ENCODE measurements around the gene DSG1.

The DSG1 gene

DNA sequence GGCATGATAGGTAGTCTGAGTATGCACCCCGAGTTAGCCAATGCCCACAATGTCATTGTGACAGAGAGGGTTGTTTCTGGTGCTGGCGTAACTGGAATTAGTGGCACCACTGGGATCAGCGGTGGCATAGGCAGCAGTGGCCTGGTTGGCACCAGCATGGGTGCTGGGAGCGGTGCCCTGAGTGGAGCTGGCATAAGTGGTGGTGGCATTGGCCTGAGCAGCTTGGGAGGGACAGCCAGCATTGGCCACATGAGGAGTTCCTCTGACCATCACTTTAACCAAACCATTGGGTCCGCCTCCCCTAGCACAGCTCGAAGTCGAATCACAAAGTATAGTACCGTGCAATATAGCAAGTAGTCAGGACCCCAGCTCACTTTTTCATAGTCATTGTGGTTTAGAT is 37.0 kb downstream of the DSG1 start:
- DNase-seq, result no peak

DNA sequence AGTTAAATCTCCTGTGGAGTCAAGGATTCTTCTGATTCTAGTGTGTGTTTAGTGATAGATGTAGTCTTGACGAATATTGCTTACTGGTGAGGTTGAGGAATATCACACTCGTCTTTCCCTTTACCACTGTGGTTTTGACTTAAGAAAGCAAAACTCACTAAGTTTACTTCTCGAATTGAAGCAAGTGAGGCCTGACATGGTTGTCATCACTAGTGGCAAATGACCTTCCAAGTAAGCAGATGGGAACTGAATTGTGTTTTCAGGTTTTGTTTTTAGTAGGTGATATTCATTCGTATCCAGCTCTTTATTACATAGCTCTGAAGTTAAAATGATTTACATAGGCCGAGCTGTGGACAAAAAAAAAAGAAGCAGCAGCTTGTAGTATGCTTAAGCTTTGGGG is 38.1 kb downstream of the DSG1 start:
- no peak for DNase-seq

DNA sequence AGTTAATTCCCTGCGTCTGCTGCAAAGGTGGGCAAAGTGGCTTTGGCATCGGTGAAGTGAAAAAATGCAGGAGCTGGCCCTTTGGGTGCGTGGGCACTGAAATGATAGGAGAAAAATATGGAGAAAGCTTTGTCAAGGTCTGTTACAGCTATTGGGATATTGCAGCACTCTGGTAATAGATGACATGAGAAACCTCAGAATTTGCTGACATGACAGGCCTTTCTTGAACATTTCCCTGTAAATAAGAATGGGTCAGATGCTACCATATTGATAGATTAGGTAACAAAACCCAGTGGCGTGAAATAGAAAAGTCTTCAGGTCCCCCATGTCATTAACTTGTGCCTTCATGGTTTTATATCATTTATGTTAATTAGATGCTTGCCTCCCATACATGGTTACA is 46.2 kb downstream of the DSG1 start:
- no peak for DNase-seq

- no peak for DNase-seq
Measured at GRCh38 chr18:31369478-31369877, 51.5 kb downstream of the DSG1 start.

DNA sequence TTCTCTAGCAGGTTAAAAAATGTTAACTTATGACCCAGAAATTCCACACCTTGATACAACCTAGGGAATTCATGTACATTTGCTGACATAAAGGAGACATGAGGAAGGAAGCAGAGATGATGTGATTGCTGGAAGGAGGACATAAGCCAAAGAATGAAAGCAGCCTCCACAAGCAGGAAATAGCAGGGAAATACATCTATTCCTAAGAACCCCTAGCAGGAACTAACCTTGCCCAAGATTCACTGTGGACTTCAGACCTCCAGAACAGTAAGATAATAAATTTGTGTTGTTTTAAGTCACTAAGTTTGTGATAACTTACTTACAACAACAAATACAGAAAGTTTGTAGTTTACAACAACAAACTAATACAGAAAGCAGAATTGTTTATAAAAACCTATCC is 54.0 kb downstream of the DSG1 start:
- no peak for DNase-seq

- no peak for DNase-seq
Measured at GRCh38 chr18:31373641-31374040, 55.7 kb downstream of the DSG1 start.

DNA sequence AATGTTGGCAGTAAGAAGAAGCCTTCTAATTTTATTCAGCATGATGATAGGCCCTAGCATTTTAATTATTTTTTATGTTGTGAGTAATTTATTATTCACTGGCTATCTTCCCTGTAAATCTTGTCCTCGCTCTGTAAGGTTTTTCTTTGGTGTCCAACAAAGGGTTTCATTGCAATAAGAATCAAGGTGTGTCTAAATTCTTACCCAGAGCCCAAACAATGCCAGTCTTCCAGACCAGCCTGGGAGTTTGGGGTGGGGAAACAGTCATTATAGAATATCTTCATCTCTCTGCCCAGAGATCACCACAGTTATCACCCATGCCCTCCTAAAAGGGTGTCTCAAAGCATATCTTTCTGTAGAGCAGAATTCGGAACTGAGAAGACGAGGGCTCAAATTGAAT is 58.5 kb downstream of the DSG1 start, which contains the start of gene DSG4:
Gene DSG4, plus strand, starts transcription at position 301 of the 400 bp plus-strand sequence. CDS start 135 bp downstream, outside the sequence.
- DNase-seq, result no peak

DNA sequence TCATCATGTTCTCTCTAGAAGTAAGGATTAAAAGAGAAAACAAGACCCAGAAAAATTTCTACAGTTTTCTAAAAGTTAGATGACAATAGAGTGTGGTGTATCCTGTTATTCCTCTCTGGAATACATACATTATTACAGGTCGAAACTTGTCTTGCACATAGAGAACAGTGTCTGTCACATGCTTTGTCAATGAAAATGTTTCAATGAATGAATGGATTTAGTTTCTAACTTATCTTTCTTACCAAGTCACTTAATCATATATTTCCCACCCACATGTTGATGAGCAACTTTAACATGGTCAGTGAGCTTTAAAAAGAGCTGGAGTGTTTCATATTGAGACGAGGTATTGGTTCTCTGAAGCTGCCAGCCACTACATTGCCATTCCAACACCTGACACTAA is 63.0 kb downstream of the DSG1 start:
- no peak for DNase-seq

DNA sequence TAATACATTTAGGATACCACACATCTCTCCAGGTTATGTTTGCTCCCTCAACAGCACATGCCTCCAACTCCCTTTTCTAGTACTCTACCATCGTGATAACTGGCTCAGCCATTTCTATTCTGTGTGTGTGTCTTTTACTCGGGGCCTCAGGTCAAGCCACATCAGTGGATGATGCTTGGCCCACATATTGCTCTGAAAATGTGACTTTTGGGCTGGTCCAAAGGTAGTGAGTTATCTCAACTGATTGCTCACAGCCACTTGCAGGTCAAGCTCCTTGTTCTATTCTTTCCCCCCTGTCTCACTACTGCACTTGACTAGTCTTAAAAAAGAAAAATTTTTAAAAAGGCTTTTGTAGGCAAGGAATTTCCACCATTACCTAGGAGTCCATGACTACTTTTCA is 64.1 kb downstream of the DSG1 start:
- DNase-seq, result no peak

- DNase-seq, result no peak
Measured at GRCh38 chr18:31386741-31387140, 68.8 kb downstream of the DSG1 start.

DNA sequence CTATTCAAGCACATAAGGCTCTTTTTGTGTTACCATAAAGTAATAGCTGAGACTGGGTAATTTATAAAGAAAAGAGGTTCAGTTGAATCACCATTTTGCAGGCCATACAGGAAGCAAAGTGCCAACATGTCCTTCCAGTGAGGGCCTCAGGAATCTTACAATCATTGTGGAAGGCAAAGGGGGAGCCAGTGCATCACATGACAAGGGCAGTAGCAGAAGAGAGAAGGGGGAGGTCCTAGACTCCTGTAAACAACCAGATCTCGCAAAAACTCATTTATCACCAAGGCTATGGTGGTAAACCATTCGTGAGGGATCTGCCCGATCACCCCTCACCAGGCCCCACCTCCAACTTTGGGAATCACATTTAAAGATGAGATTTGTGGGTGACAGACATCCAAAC is 75.3 kb downstream of the DSG1 start:
- DNase-seq, result no peak

GRCh38 chr18:31396796-31397612 is 79.0 kb downstream of the DSG1 start:
- no peak for DNase-seq

- DNase-seq, result no peak
Measured at GRCh38 chr18:31398191-31398590, 80.2 kb downstream of the DSG1 start.

DNA sequence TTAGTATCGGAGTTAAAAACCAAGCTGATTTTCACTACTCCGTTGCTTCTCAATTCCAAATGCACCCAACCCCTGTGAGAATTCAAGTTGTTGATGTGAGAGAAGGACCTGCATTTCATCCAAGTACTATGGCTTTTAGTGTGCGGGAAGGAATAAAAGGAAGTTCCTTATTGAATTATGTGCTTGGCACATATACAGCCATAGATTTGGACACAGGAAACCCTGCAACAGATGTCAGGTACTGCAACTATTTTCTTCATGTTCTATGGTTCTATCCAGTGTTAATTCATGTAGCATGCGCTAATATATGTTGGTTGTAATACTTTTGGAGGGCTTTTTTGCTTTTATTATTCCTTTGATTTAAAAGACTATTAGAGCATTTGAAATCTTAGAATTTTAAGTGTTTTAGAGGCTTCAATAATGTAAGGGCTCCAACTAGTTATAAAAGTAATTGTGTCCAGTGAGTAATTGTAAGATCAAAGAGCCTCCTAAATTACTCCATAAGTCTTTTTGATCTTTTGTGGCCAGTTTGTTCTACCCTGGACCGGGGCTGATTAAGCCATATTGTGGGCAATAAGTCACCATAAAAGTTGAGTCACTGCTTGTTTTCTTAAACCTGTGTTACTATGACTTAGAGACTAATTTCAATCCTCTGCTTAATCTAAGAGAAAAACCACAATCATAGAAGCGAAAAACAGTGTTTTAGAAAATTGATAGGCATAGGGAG is 81.5 kb downstream of the DSG1 start:
- no peak for DNase-seq

- no peak for DNase-seq
Measured at GRCh38 chr18:31401156-31402025, 83.4 kb downstream of the DSG1 start.

DNA sequence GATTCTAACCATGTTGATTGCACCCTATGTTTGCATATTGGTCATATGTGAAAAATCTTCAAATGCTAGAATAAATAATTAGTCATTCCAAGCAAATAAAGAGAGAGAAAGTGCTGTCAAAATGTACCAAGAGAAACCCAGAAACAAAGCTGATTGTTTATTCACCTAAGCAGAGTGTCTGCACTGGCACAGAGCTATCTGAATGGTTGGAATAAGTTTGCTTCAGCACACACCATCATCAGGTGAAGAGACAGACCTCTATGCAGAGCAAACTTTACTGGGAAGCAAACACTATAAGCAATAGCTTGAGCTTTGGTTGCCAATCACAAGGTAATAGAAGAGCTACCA is 84.0 kb downstream of the DSG1 start:
- DNase-seq, result no peak

GRCh38 chr18:31403409-31403808 is 85.4 kb downstream of the DSG1 start:
- DNase-seq, result no peak

Measured in effector CD4-positive, alpha-beta T cell (primary cell).